GM20431 (cell line): ENCODE results near the gene STK38.

Source experiments
- in situ Hi-C: fragments of 300-500 bp; cut with MseI, MboI; formaldehyde crosslinking; loops from one replicate; pipeline ENCODE4 v1.15.0; 2020; ENCODE audit warnings: low sequenced_read_pairs; ENCODE audit not compliant: unreplicated experiment

Gene STK38

GRCh38 chr6:36444470-36444869 lies 102.8 kb downstream of the STK38 start:
- in situ Hi-C loops = no loop called here
